ENCODE results near the gene TMCO5A.
"Not testable (repeated sequence)": the region's sequence is repeated elsewhere in the genome, so short reads cannot be mapped to it uniquely, and the experiment has no call there.

The TMCO5A gene

DNA sequence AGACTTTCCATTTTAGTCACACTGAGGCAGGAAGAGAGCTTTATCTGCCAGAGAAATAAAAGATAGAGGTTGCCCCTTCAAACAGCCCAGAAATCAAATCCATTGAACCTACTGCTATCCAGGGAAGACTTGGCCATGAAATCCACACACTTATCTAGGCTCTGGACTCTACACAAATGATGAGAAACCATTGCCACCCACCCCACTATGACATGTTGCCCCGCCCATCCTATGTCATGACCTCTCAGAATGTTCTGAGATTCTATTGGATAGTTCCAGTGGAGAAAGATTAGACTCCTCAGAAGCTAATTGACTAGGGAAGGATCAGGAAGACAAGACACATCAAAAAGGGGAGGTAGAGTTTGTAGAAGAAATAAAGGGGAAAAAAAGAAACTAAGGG, at the start of gene TMCO5A:
Gene TMCO5A (plus strand): TSS at position 301 of the 400 bp plus-strand sequence. CDS start 1,684 bp downstream, outside the sequence.
- DNase-seq = no peak

GRCh38 chr15:37885651-37886050, 48.8 kb upstream of the TMCO5A start:
- no peak for DNase-seq

- DNase-seq = no peak
Measured at GRCh38 chr15:37888356-37888755, 46.1 kb upstream of the TMCO5A start.

DNA sequence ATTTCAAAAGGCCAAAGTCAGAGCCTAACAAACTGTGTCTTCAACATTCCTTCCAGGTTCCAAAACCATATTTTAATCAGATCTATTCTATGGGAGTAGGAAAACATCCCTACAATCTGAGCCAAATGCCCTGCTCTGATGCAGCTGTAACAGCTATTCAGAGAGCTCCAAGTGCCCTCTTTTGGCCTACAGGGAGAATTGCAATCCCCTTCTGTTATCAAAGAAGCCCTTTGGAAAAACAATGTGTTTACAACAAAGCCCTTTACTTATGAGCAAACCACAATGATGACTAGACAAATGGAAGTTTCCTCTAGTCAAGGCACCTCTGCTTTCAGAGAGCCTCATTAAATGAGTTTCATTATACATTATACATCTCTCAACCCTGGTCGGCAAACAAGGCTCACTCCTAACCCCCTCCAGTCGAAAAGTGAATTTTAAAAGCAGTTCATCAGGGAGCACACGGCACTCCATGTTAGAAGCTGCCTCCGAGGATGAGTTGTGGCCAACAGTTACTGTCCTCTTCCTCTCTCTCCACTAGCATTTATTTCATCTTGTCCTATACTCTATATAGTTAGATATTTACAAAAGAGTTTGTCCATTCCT, 42.6 kb upstream of the TMCO5A start:
- no peak for DNase-seq

GRCh38 chr15:37893309-37893708, 41.1 kb upstream of the TMCO5A start:
- DNase-seq = no peak

GRCh38 chr15:37898362-37898761, 36.1 kb upstream of the TMCO5A start:
- no peak for DNase-seq

GRCh38 chr15:37900326-37901221, 33.9 kb upstream of the TMCO5A start:
- DNase-seq = no peak

GRCh38 chr15:37902126-37902525, 32.3 kb upstream of the TMCO5A start:
- DNase-seq = no peak

DNA sequence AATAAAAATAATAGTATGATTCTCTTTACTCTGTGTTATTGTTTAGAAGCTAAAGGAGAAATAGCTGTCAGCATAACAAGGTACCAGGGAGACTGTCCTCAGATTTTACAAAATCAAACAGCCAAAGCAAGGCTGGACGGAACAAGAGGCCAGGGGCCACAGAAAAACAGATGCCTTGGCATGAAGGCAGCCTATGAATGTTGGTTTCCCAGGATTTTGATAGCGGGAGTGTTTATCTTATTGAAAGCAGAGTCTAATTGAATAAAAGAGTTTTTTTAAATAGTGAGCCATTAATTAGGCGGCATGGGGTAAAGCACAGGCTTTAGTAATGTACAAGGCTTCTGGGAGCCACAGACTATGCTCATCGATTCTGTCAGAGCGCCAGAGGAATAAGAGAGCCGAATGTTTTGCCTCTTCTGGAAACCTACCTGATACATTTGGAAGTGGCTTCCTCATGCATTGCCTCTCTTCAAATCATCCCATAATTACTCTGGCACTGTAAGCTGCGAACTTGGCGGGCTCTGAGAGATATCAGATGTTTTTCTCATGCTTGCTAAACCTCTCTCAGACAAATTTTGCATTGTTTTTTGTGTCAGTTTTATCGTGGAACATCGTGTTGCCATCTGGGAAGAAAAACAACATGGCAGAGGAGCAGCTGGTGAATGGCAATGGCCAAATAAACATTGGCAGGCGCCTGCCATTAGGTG, 30.4 kb upstream of the TMCO5A start:
- no peak for DNase-seq

DNA sequence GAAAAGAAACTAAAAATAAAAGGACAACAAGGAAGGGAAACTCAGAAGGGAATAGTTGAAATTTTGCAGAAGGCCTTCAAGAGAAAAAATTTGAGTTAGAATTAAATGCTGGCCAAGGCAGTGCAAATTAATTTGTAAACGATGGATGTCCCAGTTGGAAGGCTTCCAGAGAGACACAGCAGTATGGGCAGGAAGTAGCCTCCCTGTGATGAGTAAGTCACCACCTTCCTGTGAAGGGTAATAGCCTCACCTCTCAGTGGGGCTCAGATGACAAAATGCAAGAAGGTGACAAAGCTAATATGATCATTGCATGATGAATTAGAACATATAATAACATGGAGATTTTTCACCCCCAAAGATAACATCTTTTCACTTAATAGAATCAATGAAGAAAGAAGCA, 27.3 kb upstream of the TMCO5A start:
- DNase-seq = no peak

- DNase-seq = no peak
Measured at GRCh38 chr15:37921527-37922385, 12.7 kb upstream of the TMCO5A start.

- no peak for DNase-seq
Measured at GRCh38 chr15:37926136-37926535, 8.3 kb upstream of the TMCO5A start.

DNA sequence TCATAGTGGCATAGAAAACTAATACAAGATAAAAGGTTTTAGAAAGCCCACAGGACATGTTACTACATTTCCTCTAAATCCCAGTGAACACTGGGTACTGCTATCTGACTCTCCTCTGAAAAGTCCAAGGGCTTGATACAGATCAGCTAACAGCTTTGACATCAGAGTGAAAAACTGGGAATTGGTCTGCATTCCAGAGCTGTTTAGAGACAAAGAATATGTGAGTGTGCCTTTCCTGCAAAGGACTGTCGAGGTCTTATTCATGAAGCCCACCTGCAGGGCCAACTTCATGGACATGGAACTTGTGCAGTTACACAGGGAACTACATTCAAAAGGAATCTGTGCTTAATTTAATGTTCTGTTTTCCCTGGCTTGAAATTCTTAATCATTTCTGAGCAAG, 5.2 kb upstream of the TMCO5A start:
- no peak for DNase-seq

DNA sequence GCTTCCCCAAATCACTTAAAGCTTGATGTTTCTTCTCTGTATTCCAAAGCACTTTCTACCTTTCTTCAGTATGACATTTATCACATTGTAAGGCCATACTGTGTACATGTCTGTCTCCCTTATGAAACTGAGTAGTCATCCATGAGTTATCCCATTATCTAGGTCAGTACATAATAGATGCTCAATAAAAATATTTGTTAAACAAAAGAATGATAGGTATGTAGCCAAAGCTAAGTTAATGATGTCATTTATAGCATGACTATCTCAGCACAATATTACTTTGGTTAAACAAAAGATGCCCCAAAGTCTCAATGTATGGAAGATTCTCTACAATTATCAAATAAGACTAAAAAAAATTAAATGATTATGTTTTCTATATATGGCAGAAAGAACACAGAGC, 3.1 kb upstream of the TMCO5A start:
- no peak for DNase-seq

GRCh38 chr15:37931868-37932267, 2.6 kb upstream of the TMCO5A start:
- DNase-seq = no peak

GRCh38 chr15:37932549-37932948, 1.9 kb upstream of the TMCO5A start:
- no peak for DNase-seq

GRCh38 chr15:37933666-37934065, 774 bp upstream of the TMCO5A start:
- no peak for DNase-seq

DNA sequence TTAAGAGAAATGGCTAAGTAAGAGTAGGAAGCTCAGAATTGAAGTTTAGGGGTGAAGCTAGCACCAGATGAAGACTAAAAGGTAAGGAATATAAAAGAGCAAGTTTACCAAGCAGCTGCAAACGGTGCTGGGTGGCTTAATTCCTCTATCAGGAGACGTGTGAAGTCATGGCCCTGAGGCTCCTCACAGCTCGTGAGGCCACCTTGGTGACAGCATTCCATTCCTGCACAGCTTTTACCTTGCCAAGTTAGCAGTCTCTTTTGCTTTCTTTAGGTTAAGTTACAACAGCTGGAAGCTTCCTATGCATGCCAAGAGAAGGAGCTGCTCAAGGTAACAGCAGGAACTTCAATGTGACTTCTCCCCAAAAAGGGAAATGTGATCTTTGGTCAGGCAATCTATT, 6.4 kb downstream of the TMCO5A start:
- no peak for DNase-seq

- DNase-seq = no peak
Measured at GRCh38 chr15:37941779-37942178, 7.3 kb downstream of the TMCO5A start.

DNA sequence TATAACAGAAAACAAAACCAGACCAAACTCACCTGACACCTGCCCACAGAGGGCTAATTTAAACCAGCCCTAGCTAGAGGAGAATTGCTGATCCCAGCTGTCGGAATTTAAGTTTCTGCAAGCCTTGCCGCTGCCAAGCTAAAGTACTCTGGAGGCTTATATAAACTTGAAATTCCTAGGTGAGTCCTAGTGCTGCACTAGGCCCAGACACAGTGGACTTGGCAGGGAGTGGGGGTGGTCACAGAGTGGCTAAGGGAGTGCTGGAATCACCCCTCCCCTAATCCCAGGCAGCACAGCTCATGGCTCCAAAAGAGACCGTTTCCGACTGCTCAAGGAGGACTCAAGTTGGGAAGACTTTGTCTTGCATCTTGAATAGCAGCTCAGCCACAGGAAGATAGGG, 17.6 kb downstream of the TMCO5A start:
- DNase-seq = no peak

DNA sequence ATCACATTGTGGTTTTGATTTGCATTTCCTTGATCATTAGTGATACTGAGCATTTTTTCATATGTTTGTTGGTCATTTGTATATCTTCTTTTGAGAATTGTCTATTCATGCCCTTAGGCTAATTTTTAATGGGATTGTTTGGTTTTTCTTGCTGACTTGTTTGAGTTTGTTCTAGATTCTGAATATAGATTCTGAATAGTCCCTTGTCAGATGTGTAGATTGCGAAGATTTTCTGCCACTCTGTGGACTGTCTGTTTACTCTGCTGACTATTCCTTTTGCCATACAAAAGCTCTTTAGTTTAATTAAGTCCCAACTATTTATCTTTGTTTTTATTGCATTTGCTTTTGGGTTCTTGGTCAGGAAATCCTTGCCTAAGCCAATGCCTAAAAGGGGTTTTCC, 26.3 kb downstream of the TMCO5A start:
- DNase-seq = not testable (repeated sequence)

- DNase-seq = no peak
Measured at GRCh38 chr15:37967788-37968187, 33.3 kb downstream of the TMCO5A start.

GRCh38 chr15:37973856-37974255, 39.4 kb downstream of the TMCO5A start:
- no peak for DNase-seq

Data from cortex of kidney (tissue), 1 donor.